Neural cell (in vitro differentiated cells): ENCODE results near the gene AHCTF1. TPM values are rescaled to one million over a fixed set of nuclear protein-coding genes. Genes with fewer than 3 reads are reported as not detected.

Source experiments
- H2AFZ ChIP-seq: fragments of 200-600, 300-800 bp; sonication (generic), shearing (Covaris generic); 2 replicates; pipeline ENCODE4 v1.6.0; 2014; ENCODE audit warnings: low read depth, mild to moderate bottlenecking, antibody characterized with exemption, low read length, moderate library complexity
- H3F3A ChIP-seq: fragments of 200-600 bp; shearing (Covaris generic); 2 replicates; pipeline ENCODE4 v1.6.1; 2016; ENCODE audit warnings: mild to moderate bottlenecking, moderate library complexity, mixed read lengths, antibody characterized with exemption, low read length; ENCODE audit not compliant: insufficient read depth, poor library complexity, severe bottlenecking
- H3K27ac ChIP-seq: fragments of 200-600, 300-800 bp; sonication (generic), shearing (Covaris generic); 2 replicates; pipeline ENCODE4 v1.5.1; 2014; ENCODE audit warnings: mild to moderate bottlenecking, low read length, moderate library complexity
- H3K27me3 ChIP-seq: fragments of 300-800, 200-600 bp; sonication (generic), shearing (Covaris generic); 2 replicates; pipeline ENCODE4 v1.6.0; 2014; ENCODE audit warnings: mild to moderate bottlenecking, low read depth, low read length, moderate library complexity; ENCODE audit not compliant: insufficient read depth
- H3K36me3 ChIP-seq: fragments of 300-800, 200-600 bp; sonication (generic), shearing (Covaris generic); 2 replicates; pipeline ENCODE4 v1.5.1; 2014; ENCODE audit warnings: mild to moderate bottlenecking, antibody characterized with exemption, low read length, moderate library complexity; ENCODE audit not compliant: insufficient read depth
- H3K4me2 ChIP-seq: fragments of 300-800, 200-600 bp; sonication (generic), shearing (Covaris generic); 2 replicates; pipeline ENCODE4 v1.6.0; 2014; ENCODE audit warnings: mild to moderate bottlenecking, low read length
- H3K4me3 ChIP-seq: fragments of 300-800, 200-600 bp; sonication (generic), shearing (Covaris generic); 2 replicates; pipeline ENCODE4 v1.5.1; 2014; ENCODE audit warnings: mild to moderate bottlenecking, low read length, moderate library complexity
- H3K79me2 ChIP-seq: fragments of 200-600 bp; shearing (Covaris generic); replicated peaks from 2 replicates; pipeline ENCODE4 v1.6.0; 2014; ENCODE audit warnings: mild to moderate bottlenecking, low read length, moderate library complexity; ENCODE audit not compliant: insufficient read depth
- H3K9ac ChIP-seq: fragments of 300-800, 200-600 bp; sonication (generic), shearing (Covaris generic); 2 replicates; pipeline ENCODE4 v1.6.1; 2016; ENCODE audit warnings: mild to moderate bottlenecking, low read length, mixed read lengths
- H3K9me2 ChIP-seq: fragments of 200-600 bp; shearing (Covaris generic); 2 replicates; pipeline ENCODE4 v1.6.1; 2016; ENCODE audit warnings: mild to moderate bottlenecking, low read length, mixed read lengths; ENCODE audit not compliant: insufficient read depth
- H3K9me3 ChIP-seq: fragments of 200-600, 300-800 bp; sonication (generic), shearing (Covaris generic); 2 replicates; pipeline ENCODE4 v1.6.1; 2016; ENCODE audit warnings: mild to moderate bottlenecking, mixed run types, low read length, moderate library complexity, mixed read lengths
- H4K20me1 ChIP-seq: fragments of 200-600 bp; shearing (Covaris generic); 2 replicates; pipeline ENCODE4 v1.6.1; 2016; ENCODE audit warnings: mild to moderate bottlenecking, mixed run types; ENCODE audit not compliant: insufficient read depth
- EP300 ChIP-seq: fragments of 450-650 bp; conservative IDR thresholded peaks from 2 replicates; pipeline ENCODE4 v1.6.1; 2014; ENCODE audit warnings: antibody characterized with exemption, mild to moderate bottlenecking, moderate library complexity; ENCODE audit not compliant: poor library complexity, severe bottlenecking
- EZH2 ChIP-seq: fragments of 200-600, 300-800 bp; shearing (Covaris generic), sonication (generic); IDR thresholded peaks from 2 replicates; pipeline ENCODE4 v1.6.1; 2014; ENCODE audit warnings: antibody characterized with exemption, low read length, borderline replicate concordance, mild to moderate bottlenecking; ENCODE audit not compliant: insufficient read depth, poor library complexity, severe bottlenecking
- MXI1 ChIP-seq: fragments of 450-650 bp; conservative IDR thresholded peaks from 2 replicates; pipeline ENCODE4 v1.6.1; 2014; ENCODE audit warnings: antibody characterized with exemption, mild to moderate bottlenecking; ENCODE audit not compliant: poor library complexity, severe bottlenecking
- POLR2AphosphoS5 ChIP-seq: IDR thresholded peaks from 2 replicates; pipeline ENCODE4 v1.6.1; 2012
- RAD21 ChIP-seq: fragments of 450-650 bp; conservative IDR thresholded peaks from 2 replicates; pipeline ENCODE4 v1.6.1; 2014; ENCODE audit warnings: antibody characterized with exemption, mild to moderate bottlenecking, moderate library complexity
- SMC3 ChIP-seq: fragments of 450-650 bp; conservative IDR thresholded peaks from 2 replicates; pipeline ENCODE4 v1.6.1; 2014; ENCODE audit warnings: antibody characterized with exemption, mild to moderate bottlenecking, moderate library complexity; ENCODE audit not compliant: poor library complexity
- TAF1 ChIP-seq: IDR thresholded peaks from 2 replicates; pipeline ENCODE4 v1.6.1; 2012; ENCODE audit warnings: low read depth
- polyA plus RNA-seq: library from polyadenylated mRNA; depleted of rRNA; stranded (reverse); fragments of >200 nt; gene quantifications from 2 replicates; pipeline ENCODE4 v1.2.3, GENCODE V29; 2014
- TF ChIP-seq, protein P1 (sequence below): IDR thresholded peaks from 2 replicates; pipeline ENCODE4 v1.6.1; 2012; ENCODE audit warnings: borderline replicate concordance
- TF ChIP-seq, protein P2 (sequence below): fragments of 450-650 bp; IDR thresholded peaks from 2 replicates; pipeline ENCODE4 v1.5.1; 2014; ENCODE audit warnings: antibody characterized with exemption, mild to moderate bottlenecking, moderate library complexity; ENCODE audit not compliant: poor library complexity, severe bottlenecking

The AHCTF1 gene
- polyA plus RNA-seq, 1 donor from 2014 or later: 27.1 TPM

- no peaks in the 10 kb centered on the region for H3K79me2 ChIP-seq
- no peak overlapping the region for H3K4me3 ChIP-seq
- no peak overlapping the region for H3K27ac ChIP-seq
- H3K9me2 ChIP-seq: no peaks in the 10 kb centered on the region
- H2AFZ ChIP-seq: no peak overlapping the region
- no peak for TF ChIP-seq EZH2
- no peak for TF ChIP-seq RAD21
- TF ChIP-seq MXI1: no peak
- no peak for TF ChIP-seq POLR2AphosphoS5
- no peak for TF ChIP-seq EP300
- no peak for TF ChIP-seq SMC3
- TF ChIP-seq, protein P1, sequence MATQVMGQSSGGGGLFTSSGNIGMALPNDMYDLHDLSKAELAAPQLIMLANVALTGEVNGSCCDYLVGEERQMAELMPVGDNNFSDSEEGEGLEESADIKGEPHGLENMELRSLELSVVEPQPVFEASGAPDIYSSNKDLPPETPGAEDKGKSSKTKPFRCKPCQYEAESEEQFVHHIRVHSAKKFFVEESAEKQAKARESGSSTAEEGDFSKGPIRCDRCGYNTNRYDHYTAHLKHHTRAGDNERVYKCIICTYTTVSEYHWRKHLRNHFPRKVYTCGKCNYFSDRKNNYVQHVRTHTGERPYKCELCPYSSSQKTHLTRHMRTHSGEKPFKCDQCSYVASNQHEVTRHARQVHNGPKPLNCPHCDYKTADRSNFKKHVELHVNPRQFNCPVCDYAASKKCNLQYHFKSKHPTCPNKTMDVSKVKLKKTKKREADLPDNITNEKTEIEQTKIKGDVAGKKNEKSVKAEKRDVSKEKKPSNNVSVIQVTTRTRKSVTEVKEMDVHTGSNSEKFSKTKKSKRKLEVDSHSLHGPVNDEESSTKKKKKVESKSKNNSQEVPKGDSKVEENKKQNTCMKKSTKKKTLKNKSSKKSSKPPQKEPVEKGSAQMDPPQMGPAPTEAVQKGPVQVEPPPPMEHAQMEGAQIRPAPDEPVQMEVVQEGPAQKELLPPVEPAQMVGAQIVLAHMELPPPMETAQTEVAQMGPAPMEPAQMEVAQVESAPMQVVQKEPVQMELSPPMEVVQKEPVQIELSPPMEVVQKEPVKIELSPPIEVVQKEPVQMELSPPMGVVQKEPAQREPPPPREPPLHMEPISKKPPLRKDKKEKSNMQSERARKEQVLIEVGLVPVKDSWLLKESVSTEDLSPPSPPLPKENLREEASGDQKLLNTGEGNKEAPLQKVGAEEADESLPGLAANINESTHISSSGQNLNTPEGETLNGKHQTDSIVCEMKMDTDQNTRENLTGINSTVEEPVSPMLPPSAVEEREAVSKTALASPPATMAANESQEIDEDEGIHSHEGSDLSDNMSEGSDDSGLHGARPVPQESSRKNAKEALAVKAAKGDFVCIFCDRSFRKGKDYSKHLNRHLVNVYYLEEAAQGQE: no peak
- TF ChIP-seq, protein P2, sequence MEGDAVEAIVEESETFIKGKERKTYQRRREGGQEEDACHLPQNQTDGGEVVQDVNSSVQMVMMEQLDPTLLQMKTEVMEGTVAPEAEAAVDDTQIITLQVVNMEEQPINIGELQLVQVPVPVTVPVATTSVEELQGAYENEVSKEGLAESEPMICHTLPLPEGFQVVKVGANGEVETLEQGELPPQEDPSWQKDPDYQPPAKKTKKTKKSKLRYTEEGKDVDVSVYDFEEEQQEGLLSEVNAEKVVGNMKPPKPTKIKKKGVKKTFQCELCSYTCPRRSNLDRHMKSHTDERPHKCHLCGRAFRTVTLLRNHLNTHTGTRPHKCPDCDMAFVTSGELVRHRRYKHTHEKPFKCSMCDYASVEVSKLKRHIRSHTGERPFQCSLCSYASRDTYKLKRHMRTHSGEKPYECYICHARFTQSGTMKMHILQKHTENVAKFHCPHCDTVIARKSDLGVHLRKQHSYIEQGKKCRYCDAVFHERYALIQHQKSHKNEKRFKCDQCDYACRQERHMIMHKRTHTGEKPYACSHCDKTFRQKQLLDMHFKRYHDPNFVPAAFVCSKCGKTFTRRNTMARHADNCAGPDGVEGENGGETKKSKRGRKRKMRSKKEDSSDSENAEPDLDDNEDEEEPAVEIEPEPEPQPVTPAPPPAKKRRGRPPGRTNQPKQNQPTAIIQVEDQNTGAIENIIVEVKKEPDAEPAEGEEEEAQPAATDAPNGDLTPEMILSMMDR: no peak
- no peak for TF ChIP-seq TAF1
- no peaks in the 10 kb centered on the region for H3K27me3 ChIP-seq
- no peak overlapping the region for H3K4me2 ChIP-seq
- H3K9me3 ChIP-seq: peaks cover 9% of the 10 kb centered on the region
- H3F3A ChIP-seq: no peaks in the 10 kb centered on the region
- H3K36me3 ChIP-seq: no peaks in the 10 kb centered on the region
- H4K20me1 ChIP-seq: no peaks in the 10 kb centered on the region
- H3K9ac ChIP-seq: no peak overlapping the region
Observed at GRCh38 chr1:246831543-246831942, 100.2 kb downstream of the AHCTF1 start.

DNA sequence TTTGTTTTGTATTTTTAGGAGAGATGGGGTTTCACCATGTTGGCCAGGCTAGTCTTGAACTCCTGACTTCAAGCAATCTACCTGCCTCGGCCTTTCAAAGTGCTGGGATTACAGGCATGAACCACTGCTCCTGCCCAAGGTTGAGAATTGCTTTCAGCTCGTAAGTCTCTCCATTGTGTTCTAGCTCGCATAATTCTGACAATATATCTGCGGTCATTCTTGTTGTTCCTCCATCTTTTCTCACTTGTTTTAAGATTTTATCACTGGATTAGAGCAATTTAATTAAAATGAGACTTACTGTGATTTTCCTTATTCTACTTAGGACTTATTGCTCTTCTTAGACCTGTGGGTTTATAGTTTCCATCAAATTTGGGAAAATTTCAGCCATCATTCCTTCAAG is 102.9 kb downstream of the AHCTF1 start:
- Histone ChIP-seq H3K27ac (no peak overlapping the region), H3K4me2 (no peak overlapping the region), H3K9me2 (no peaks in the 10 kb centered on the region), H3K36me3 (no peaks in the 10 kb centered on the region), H3F3A (no peaks in the 10 kb centered on the region), H3K4me3 (no peak overlapping the region), H2AFZ (no peak overlapping the region), H3K27me3 (no peaks in the 10 kb centered on the region), H3K79me2 (no peaks in the 10 kb centered on the region), H3K9ac (no peak overlapping the region), H4K20me1 (no peaks in the 10 kb centered on the region), H3K9me3 (peaks cover 9% of the 10 kb centered on the region)
- TF ChIP-seq EZH2 (no peak), RAD21 (no peak), POLR2AphosphoS5 (no peak), EP300 (no peak), SMC3 (no peak), TAF1 (no peak), MXI1 (no peak)
- TF ChIP-seq, protein P2: no peak
- TF ChIP-seq, protein P1: no peak
